ENCODE data around the gene HUNK.

The HUNK gene

GRCh38 chr21:31917108-31917507 lies 44.3 kb downstream of the HUNK start:
- no peak for TF ChIP-seq CTCF (conservative IDR thresholded peaks at IDR 0.05; ENCODE audit: low read depth, low read length)
- Histone ChIP-seq H3K4me2 (no peak overlapping the region), H3K9ac (no peak overlapping the region), H3K27ac (no peak overlapping the region), H3K27me3 (ENCODE audit: insufficient read depth, low read depth) (no peaks in the 10 kb centered on the region), H4K20me1 (ENCODE audit: insufficient read depth) (no peaks in the 10 kb centered on the region), H3K79me2 (ENCODE audit: insufficient read depth, low read depth) (no peaks in the 10 kb centered on the region), H3K4me3 (IDR thresholded peaks at IDR 0.05; ENCODE audit: insufficient read depth, low read depth, low read length) (no peak overlapping the region), H3K36me3 (ENCODE audit: insufficient read depth) (no peaks in the 10 kb centered on the region), H3K4me1 (ENCODE audit: low read depth, poor library complexity, severe bottlenecking) (no peaks in the 10 kb centered on the region), H2AFZ (ENCODE audit: low read depth) (no peak overlapping the region)

GRCh38 chr21:31918250-31918775 lies 45.5 kb downstream of the HUNK start:
- Histone ChIP-seq H3K36me3 (ENCODE audit: insufficient read depth) (no peaks in the 10 kb centered on the region), H3K4me3 (IDR thresholded peaks at IDR 0.05; ENCODE audit: insufficient read depth, low read depth, low read length) (no peak overlapping the region), H3K4me2 (no peak overlapping the region), H4K20me1 (ENCODE audit: insufficient read depth) (no peaks in the 10 kb centered on the region), H3K27me3 (ENCODE audit: insufficient read depth, low read depth) (no peaks in the 10 kb centered on the region), H3K4me1 (ENCODE audit: low read depth, poor library complexity, severe bottlenecking) (no peaks in the 10 kb centered on the region), H3K9ac (no peak overlapping the region), H3K79me2 (ENCODE audit: insufficient read depth, low read depth) (no peaks in the 10 kb centered on the region), H2AFZ (ENCODE audit: low read depth) (no peak overlapping the region), H3K27ac (no peak overlapping the region)
- TF ChIP-seq CTCF (conservative IDR thresholded peaks at IDR 0.05; ENCODE audit: low read depth, low read length), result no peak

GRCh38 chr21:31920275-31920674 lies 47.5 kb downstream of the HUNK start:
- Histone ChIP-seq H2AFZ (ENCODE audit: low read depth) (no peak overlapping the region), H3K4me1 (ENCODE audit: low read depth, poor library complexity, severe bottlenecking) (no peaks in the 10 kb centered on the region), H3K4me3 (IDR thresholded peaks at IDR 0.05; ENCODE audit: insufficient read depth, low read depth, low read length) (no peak overlapping the region), H4K20me1 (ENCODE audit: insufficient read depth) (no peaks in the 10 kb centered on the region), H3K79me2 (ENCODE audit: insufficient read depth, low read depth) (no peaks in the 10 kb centered on the region), H3K4me2 (no peak overlapping the region), H3K27me3 (ENCODE audit: insufficient read depth, low read depth) (no peaks in the 10 kb centered on the region), H3K27ac (no peak overlapping the region), H3K36me3 (ENCODE audit: insufficient read depth) (no peaks in the 10 kb centered on the region), H3K9ac (no peak overlapping the region)
- TF ChIP-seq CTCF (conservative IDR thresholded peaks at IDR 0.05; ENCODE audit: low read depth, low read length), result no peak

GRCh38 chr21:31921079-31921478 lies 48.3 kb downstream of the HUNK start:
- Histone ChIP-seq H3K4me1 (ENCODE audit: low read depth, poor library complexity, severe bottlenecking) (no peaks in the 10 kb centered on the region), H3K36me3 (ENCODE audit: insufficient read depth) (no peaks in the 10 kb centered on the region), H3K4me2 (no peak overlapping the region), H4K20me1 (ENCODE audit: insufficient read depth) (no peaks in the 10 kb centered on the region), H3K79me2 (ENCODE audit: insufficient read depth, low read depth) (no peaks in the 10 kb centered on the region), H2AFZ (ENCODE audit: low read depth) (no peak overlapping the region), H3K27me3 (ENCODE audit: insufficient read depth, low read depth) (no peaks in the 10 kb centered on the region), H3K27ac (no peak overlapping the region), H3K9ac (no peak overlapping the region), H3K4me3 (IDR thresholded peaks at IDR 0.05; ENCODE audit: insufficient read depth, low read depth, low read length) (no peak overlapping the region)
- TF ChIP-seq CTCF (conservative IDR thresholded peaks at IDR 0.05; ENCODE audit: low read depth, low read length), result no peak
